Suprapubic skin (tissue), 4 donors: ENCODE data around the gene RNF19B. TPM values are rescaled to one million over a fixed set of nuclear protein-coding genes. Genes with fewer than 3 reads are reported as not detected.

Experiments
- DNase-seq, 2 donors: peaks; one replicate each; pipeline ENCODE4 v3.0.0-alpha.2; 2019; ENCODE audit warnings: low spot score in 2 of 2
- H3K27ac ChIP-seq: fragments of 200-600 bp; sonication (generic); one replicate; pipeline ENCODE4 v1.5.1; 2019
- H3K27me3 ChIP-seq: fragments of 200-600 bp; sonication (generic); one replicate; pipeline ENCODE4 v1.5.1; 2019
- H3K36me3 ChIP-seq: fragments of 200-600 bp; sonication (generic); one replicate; pipeline ENCODE4 v1.5.1; 2019
- H3K4me1 ChIP-seq: fragments of 200-600 bp; sonication (generic); one replicate; pipeline ENCODE4 v1.5.1; 2019
- H3K4me3 ChIP-seq: fragments of 200-600 bp; sonication (generic); one replicate; pipeline ENCODE4 v1.5.1; 2019; ENCODE audit warnings: mild to moderate bottlenecking
- H3K9me3 ChIP-seq: fragments of 200-600 bp; sonication (generic); one replicate; pipeline ENCODE4 v1.5.1; 2019
- CTCF ChIP-seq, 2 donors: fragments of 200-600 bp in 1 of 2; fragments of 450-650 bp in 1 of 2; sonication (generic) in 1 of 2; IDR thresholded peaks; one replicate each; pipeline ENCODE4 v1.5.1; 2016 to 2019; ENCODE audit warnings: antibody characterized with exemption in 2 of 2, mild to moderate bottlenecking in 1 of 2, moderate library complexity in 1 of 2
- EP300 ChIP-seq: sonication (generic); formaldehyde crosslinking; IDR thresholded peaks from one replicate; pipeline ENCODE4 v1.6.1; 2017; ENCODE audit warnings: antibody characterized with exemption
- POLR2A ChIP-seq, 2 donors: fragments of 450-650 bp; IDR thresholded peaks; one replicate each; pipeline ENCODE4 v1.6.1; 2017; ENCODE audit warnings: antibody characterized with exemption in 2 of 2, mild to moderate bottlenecking in 2 of 2, moderate library complexity in 2 of 2
- POLR2AphosphoS5 ChIP-seq, 3 donors: sonication (generic); formaldehyde crosslinking; IDR thresholded peaks; one replicate each; pipeline ENCODE4 v1.6.1; 2017; ENCODE audit warnings: antibody characterized with exemption in 3 of 3
- WGBS: methylation state at CpG from one replicate; pipeline ENCODE4 v1.1.5; 2018; 5-methylcytosine and 5-hydroxymethylcytosine counted together
- total RNA-seq, 4 donors: library from RNA; depleted of rRNA; stranded (reverse); fragments of >200 nt; gene quantifications; one replicate each; pipeline ENCODE4 v1.1.0, GENCODE V29; 2016

RNF19B gene
- total RNA-seq, 4 donors from 2014 or later: 33.1 to 55.5 (median 43.0) TPM

GRCh38 chr1:32969566-32969965, 5.0 kb upstream of the RNF19B start:
- no peak for TF ChIP-seq POLR2AphosphoS5 (IDR thresholded peaks at IDR 0.05)
- no peak for TF ChIP-seq CTCF (IDR thresholded peaks at IDR 0.05)
- TF ChIP-seq EP300: no peak
- no peak for TF ChIP-seq POLR2A (IDR thresholded peaks at IDR 0.05)
- H3K27ac ChIP-seq: no peak overlapping the region
- peaks cover 16% of the 10 kb centered on the region for H3K4me1 ChIP-seq
- H3K9me3 ChIP-seq: no peaks in the 10 kb centered on the region
- H3K4me3 ChIP-seq: no peak overlapping the region
- no peak for DNase-seq
- no peaks in the 10 kb centered on the region for H3K36me3 ChIP-seq
- no peaks in the 10 kb centered on the region for H3K27me3 ChIP-seq

DNA sequence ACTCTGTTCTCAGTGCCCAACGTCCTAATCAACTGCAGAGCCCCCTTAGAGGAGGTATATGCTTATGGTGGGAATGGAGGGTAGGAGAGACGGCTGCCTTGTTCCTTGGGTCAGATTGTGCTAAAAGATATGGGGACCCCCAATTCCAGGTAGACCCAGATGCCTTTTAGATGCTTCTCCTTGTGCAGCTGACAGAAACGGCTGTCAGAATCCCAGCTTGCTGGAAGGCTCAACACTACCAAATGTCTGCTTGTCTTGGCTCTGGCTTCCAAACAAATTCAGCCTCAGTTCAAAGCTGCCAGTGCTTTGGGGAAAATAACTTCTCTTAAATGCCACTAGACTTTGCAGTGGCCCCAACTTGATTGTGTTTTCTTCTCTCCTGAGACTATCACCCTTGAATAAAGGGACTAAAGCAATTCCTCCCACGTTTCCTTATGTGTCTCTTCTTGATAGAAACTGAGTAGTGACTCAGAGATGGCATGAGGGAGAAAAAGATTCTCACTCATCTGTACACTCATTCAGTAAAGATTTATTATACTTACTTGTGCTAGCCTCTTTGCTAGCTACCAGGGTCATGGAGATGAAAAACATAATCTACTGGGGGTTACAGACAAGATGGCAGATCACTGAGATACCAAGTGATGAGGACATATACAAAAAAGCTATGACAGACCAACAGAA, 3.4 kb upstream of the RNF19B start:
- 47% methylated on average over 4 of the region's 4 CpGs for WGBS
- DNase-seq: no peak
- Histone ChIP-seq H3K9me3 (no peaks in the 10 kb centered on the region), H3K27me3 (no peaks in the 10 kb centered on the region), H3K4me1 (peaks cover 16% of the 10 kb centered on the region), H3K36me3 (no peaks in the 10 kb centered on the region), H3K4me3 (no peak overlapping the region), H3K27ac (no peak overlapping the region)
- TF ChIP-seq POLR2AphosphoS5 (IDR thresholded peaks at IDR 0.05) (no peak), EP300 (no peak), CTCF (IDR thresholded peaks at IDR 0.05) (no peak), POLR2A (IDR thresholded peaks at IDR 0.05) (no peak)

GRCh38 chr1:32966900-32967299, 2.3 kb upstream of the RNF19B start:
- no peaks in the 10 kb centered on the region for H3K9me3 ChIP-seq
- DNase-seq: no peak
- H3K27ac ChIP-seq: no peak overlapping the region
- H3K4me3 ChIP-seq: no peak overlapping the region
- H3K27me3 ChIP-seq: no peaks in the 10 kb centered on the region
- peaks cover 21% of the 10 kb centered on the region for H3K4me1 ChIP-seq
- TF ChIP-seq POLR2A (IDR thresholded peaks at IDR 0.05) (no peak), EP300 (no peak)
- 94% methylated on average over 2 of the region's 2 CpGs for WGBS
- no peaks in the 10 kb centered on the region for H3K36me3 ChIP-seq

- 75% methylated on average over 5 of the region's 5 CpGs for WGBS
- Histone ChIP-seq H3K27ac (peak overlapping the region; percentile 98), H3K4me1 (peaks cover 34% of the 10 kb centered on the region), H3K36me3 (no peaks in the 10 kb centered on the region), H3K27me3 (no peaks in the 10 kb centered on the region), H3K9me3 (no peaks in the 10 kb centered on the region), H3K4me3 (peak overlapping the region; percentile 72)
- TF ChIP-seq EP300 (no peak), POLR2A (IDR thresholded peaks at IDR 0.05) (no peak), CTCF (IDR thresholded peaks at IDR 0.05) (no peak), POLR2AphosphoS5 (IDR thresholded peaks at IDR 0.05) (no peak)
- DNase-seq: no peak
Measured at GRCh38 chr1:32965251-32965747, 690 bp upstream of the RNF19B start.

DNA sequence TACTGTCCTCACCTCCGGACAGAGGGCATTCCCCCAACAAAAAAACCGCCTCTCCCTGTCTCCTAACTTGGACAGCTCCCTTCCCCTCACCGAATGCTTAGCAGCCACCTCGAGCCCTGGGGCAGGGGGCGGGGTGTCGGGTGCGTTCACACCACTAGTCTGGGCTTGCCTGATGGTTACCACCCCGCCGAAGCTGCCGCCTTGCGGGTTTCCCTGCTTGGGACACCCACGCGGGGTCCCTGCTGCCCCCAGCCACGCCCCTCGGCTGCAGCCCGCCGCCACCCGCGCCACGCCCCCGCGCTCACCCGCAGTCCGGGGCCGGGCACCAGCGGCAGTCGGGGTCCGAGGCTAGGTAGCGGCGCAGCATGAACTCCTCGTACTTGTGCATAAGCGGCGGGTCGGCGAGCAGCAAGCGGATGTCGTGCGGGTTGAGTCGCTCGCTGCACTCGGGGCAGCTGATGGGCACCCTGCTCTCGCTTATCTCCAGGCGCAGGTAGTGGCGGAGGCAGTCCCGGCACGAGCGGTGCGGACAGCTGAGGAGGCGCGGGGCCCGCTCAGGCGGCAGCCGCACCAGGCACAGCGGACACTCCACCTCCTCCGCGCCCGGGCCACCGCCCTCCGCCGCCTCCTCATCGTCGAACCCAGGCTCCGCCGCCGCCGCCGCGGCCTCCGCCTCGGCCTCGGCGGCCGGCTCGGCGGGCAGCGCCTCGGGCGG, 706 bp downstream of the RNF19B start:
- Histone ChIP-seq H3K27me3 (no peaks in the 10 kb centered on the region), H3K36me3 (no peaks in the 10 kb centered on the region), H3K4me3 (peak overlapping the region; percentile 72), H3K27ac (peak overlapping the region; percentile 98), H3K4me1 (peaks cover 41% of the 10 kb centered on the region), H3K9me3 (no peaks in the 10 kb centered on the region)
- 0% methylated on average over 8 of the region's 78 CpGs for WGBS
- TF ChIP-seq POLR2AphosphoS5 (IDR thresholded peaks at IDR 0.05): peak in 1 of 3 donors; percentile 5
- no peak for TF ChIP-seq CTCF (IDR thresholded peaks at IDR 0.05)
- DNase-seq: peak; percentile 90
